Smooth muscle cell (in vitro differentiated cells): Measurements from ENCODE around the gene TTC9B. TPM values are rescaled to one million over a fixed set of nuclear protein-coding genes. Genes with fewer than 3 reads are reported as not detected.
"Not testable (repeated sequence)": the region's sequence is repeated elsewhere in the genome, so short reads cannot be mapped to it uniquely, and the experiment has no call there.

Experiments
- DNase-seq: peaks from one replicate; lab custom pipeline; 2025; ENCODE audit not compliant: unreplicated experiment; lab: John Stamatoyannopoulos, UW
- H2AFZ ChIP-seq: fragments of 200-600 bp; sonication (generic); 2 replicates; pipeline ENCODE4 v1.6.0; 2016; ENCODE audit warnings: antibody characterized with exemption, low read depth, mild to moderate bottlenecking
- H3F3A ChIP-seq: fragments of 200-600 bp; sonication (generic); 2 replicates; pipeline ENCODE4 v1.6.0; 2017; ENCODE audit warnings: antibody characterized with exemption, low read depth
- H3K27ac ChIP-seq: fragments of 200-600 bp; sonication (generic); 2 replicates; pipeline ENCODE4 v1.5.1; 2016; ENCODE audit warnings: low read depth, mild to moderate bottlenecking
- H3K27me3 ChIP-seq: fragments of 200-600 bp; sonication (generic); 2 replicates; pipeline ENCODE4 v1.6.1; 2016; ENCODE audit warnings: low read depth, mild to moderate bottlenecking
- H3K36me3 ChIP-seq: fragments of 200-600 bp; sonication (generic); 2 replicates; pipeline ENCODE4 v1.5.1; 2016; ENCODE audit warnings: low read depth
- H3K4me1 ChIP-seq: fragments of 200-600 bp; sonication (generic); 2 replicates; pipeline ENCODE4 v1.5.1; 2016; ENCODE audit warnings: low read depth
- H3K4me2 ChIP-seq: fragments of 200-600 bp; sonication (generic); 2 replicates; pipeline ENCODE4 v1.6.0; 2016; ENCODE audit warnings: mild to moderate bottlenecking
- H3K4me3 ChIP-seq: fragments of 200-600 bp; sonication (generic); 2 replicates; pipeline ENCODE4 v1.5.1; 2016; ENCODE audit warnings: mild to moderate bottlenecking
- H3K79me2 ChIP-seq: fragments of 200-600 bp; sonication (generic); 2 replicates; pipeline ENCODE4 v1.6.0; 2016; ENCODE audit warnings: low read depth, mild to moderate bottlenecking
- H3K9ac ChIP-seq: fragments of 200-600 bp; sonication (generic); 2 replicates; pipeline ENCODE4 v1.6.0; 2016; ENCODE audit warnings: low read depth
- H3K9me3 ChIP-seq: fragments of 200-600 bp; sonication (generic); replicated peaks from 2 replicates; pipeline ENCODE4 v1.5.1; 2016; ENCODE audit warnings: low read depth
- H4K20me1 ChIP-seq: fragments of 200-600 bp; sonication (generic); 2 replicates; pipeline ENCODE4 v1.6.0; 2016; ENCODE audit warnings: low read depth
- WGBS: methylation state at CpG from one replicate; pipeline ENCODE4 v1.1.7; 2016; ENCODE audit warnings: low lambda C conversion rate; 5-methylcytosine and 5-hydroxymethylcytosine counted together
- polyA plus RNA-seq: library from polyadenylated mRNA; unstranded; fragments of >200 nt; fragmentation: Nextera tagmentation; extraction: Ambion mirVana; gene quantifications from 2 replicates; pipeline ENCODE4 v1.2.1, GENCODE V29; 2016
- total RNA-seq: library from RNA; depleted of rRNA; stranded (reverse); fragments of >200 nt; gene quantifications from 2 replicates; pipeline ENCODE4 v1.2.3, GENCODE V29; 2014

Gene TTC9B
- total and polyA plus RNA-seq, 2 experiments from 2014 or later, result not detected

DNA sequence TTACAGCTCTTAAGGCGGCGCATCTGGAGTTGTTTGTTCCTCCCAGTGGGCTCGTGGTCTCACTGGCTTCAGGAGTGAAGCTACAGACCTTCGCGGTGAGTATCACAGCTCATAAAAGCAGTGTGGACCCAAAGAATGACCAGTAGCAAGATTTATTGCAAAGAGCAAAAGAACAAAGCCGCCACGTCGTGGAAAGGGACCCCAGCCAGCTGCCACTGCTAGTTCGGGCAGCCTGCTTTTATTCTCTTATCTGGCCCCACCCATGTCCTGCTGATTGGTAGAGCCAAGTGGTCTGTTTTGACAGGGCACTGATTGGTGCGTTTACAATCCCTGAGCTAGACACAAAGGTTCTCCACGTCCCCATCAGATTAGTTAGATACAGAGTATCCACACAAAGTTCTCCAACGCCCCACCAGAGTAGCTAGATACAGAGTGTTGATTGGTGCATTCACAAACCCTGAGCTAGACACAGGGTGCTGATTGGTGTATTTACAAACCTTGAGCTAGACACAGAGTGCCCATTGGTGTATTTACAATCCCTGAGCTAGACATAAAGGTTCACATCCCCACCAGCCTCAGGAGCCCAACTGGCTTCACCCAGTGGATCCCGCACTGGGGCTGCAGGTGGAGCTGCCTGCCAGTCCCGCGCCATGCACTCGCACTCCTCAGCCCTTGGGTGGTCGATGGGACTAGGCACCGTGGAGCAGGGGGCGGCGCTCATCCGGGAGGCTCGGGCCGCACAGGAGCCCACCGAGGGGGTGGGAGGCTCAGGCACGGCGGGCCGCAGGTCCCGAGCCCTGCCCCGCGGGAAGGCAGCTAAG is 48.5 kb downstream of the TTC9B start:
- WGBS, result 93% methylated on average over 30 of the region's 30 CpGs

More for the DNA sequence above, 48.5 kb downstream of the TTC9B start:
- H3K27ac ChIP-seq, H3K4me3 ChIP-seq, H3K9me3 ChIP-seq, H3K27me3 ChIP-seq, DNase-seq, H4K20me1 ChIP-seq, H3K4me2 ChIP-seq, H3F3A ChIP-seq, H3K9ac ChIP-seq, H3K36me3 ChIP-seq, H3K79me2 ChIP-seq, H3K4me1 ChIP-seq, H2AFZ ChIP-seq: not testable (repeated sequence)

Other genes starting within 250 kb of the TTC9B start
- 87.2 and 120 TPM in 2 replicates for gene PSMC4, start 247.2 kb downstream of the TTC9B start, total RNA-seq
- 117 and 121 TPM in 2 replicates for gene PSMC4, start 247.2 kb downstream of the TTC9B start, polyA plus RNA-seq
- gene ZNF546, start 221.3 kb downstream of the TTC9B start, total RNA-seq, result 4.7 and 9.6 TPM in 2 replicates
- gene ZNF546, start 221.3 kb downstream of the TTC9B start, polyA plus RNA-seq, result 1.2 and 2.1 TPM in 2 replicates
- gene ZNF780B, start 162.2 kb downstream of the TTC9B start, total RNA-seq, result 5.0 and 12.9 TPM in 2 replicates
- 1.4 and 1.6 TPM in 2 replicates for gene ZNF780B, start 162.2 kb downstream of the TTC9B start, polyA plus RNA-seq
- gene ZNF780A, start 127.4 kb downstream of the TTC9B start, total RNA-seq, result 4.4 and 6.5 TPM in 2 replicates
- gene ZNF780A, start 127.4 kb downstream of the TTC9B start, polyA plus RNA-seq, result 5.2 and 6.0 TPM in 2 replicates
- gene MAP3K10, start 27.0 kb downstream of the TTC9B start, total RNA-seq, result 4.4 and 14.8 TPM in 2 replicates
- 7.8 and 14.1 TPM in 2 replicates for gene MAP3K10, start 27.0 kb downstream of the TTC9B start, polyA plus RNA-seq
- not detected in 2 replicates for gene CCNP, start 8.3 kb upstream of the TTC9B start, total RNA-seq
- gene CCNP, start 8.3 kb upstream of the TTC9B start, polyA plus RNA-seq, result 0.23 and 0.38 TPM in 2 replicates
- 54.9 and 62.6 TPM in 2 replicates for gene AKT2, start 67.0 kb upstream of the TTC9B start, total RNA-seq
- gene AKT2, start 67.0 kb upstream of the TTC9B start, polyA plus RNA-seq, result 26.6 and 39.1 TPM in 2 replicates
- 6.3 and 7.6 TPM in 2 replicates for gene C19orf47, start 130.0 kb upstream of the TTC9B start, total RNA-seq
- 7.8 and 9.3 TPM in 2 replicates for gene C19orf47, start 130.0 kb upstream of the TTC9B start, polyA plus RNA-seq
- gene PLD3, start 130.3 kb upstream of the TTC9B start, total RNA-seq, result 716 and 737 TPM in 2 replicates
- 880 and 1,023 TPM in 2 replicates for gene PLD3, start 130.3 kb upstream of the TTC9B start, polyA plus RNA-seq
- gene HIPK4, start 171.8 kb upstream of the TTC9B start, total RNA-seq, result not detected in 2 replicates
- 0.32 and 0.39 TPM in 2 replicates for gene HIPK4, start 171.8 kb upstream of the TTC9B start, polyA plus RNA-seq
- 3.3 and 4.4 TPM in 2 replicates for gene PRX, start 195.0 kb upstream of the TTC9B start, total RNA-seq
- gene PRX, start 195.0 kb upstream of the TTC9B start, polyA plus RNA-seq, result 2.9 and 3.9 TPM in 2 replicates
- 44.0 and 44.9 TPM in 2 replicates for gene SERTAD1, start 207.6 kb upstream of the TTC9B start, total RNA-seq
- gene SERTAD1, start 207.6 kb upstream of the TTC9B start, polyA plus RNA-seq, result 67.1 and 67.2 TPM in 2 replicates
- 40.4 and 43.1 TPM in 2 replicates for gene SERTAD3, start 226.0 kb upstream of the TTC9B start, total RNA-seq
- gene SERTAD3, start 226.0 kb upstream of the TTC9B start, polyA plus RNA-seq, result 78.0 and 82.9 TPM in 2 replicates
- gene BLVRB, start 247.4 kb upstream of the TTC9B start, total RNA-seq, result 49.1 and 50.3 TPM in 2 replicates
- gene BLVRB, start 247.4 kb upstream of the TTC9B start, polyA plus RNA-seq, result 86.4 and 95.4 TPM in 2 replicates
- 0.45 and 1.0 TPM in 2 replicates for gene SPTBN4, start 248.6 kb upstream of the TTC9B start, total RNA-seq
- 0.63 and 1.2 TPM in 2 replicates for gene SPTBN4, start 248.6 kb upstream of the TTC9B start, polyA plus RNA-seq